Glutamatergic neuron (in vitro differentiated cells): ENCODE measurements around the gene BMPR2. TPM values are rescaled to one million over a fixed set of nuclear protein-coding genes. Genes with fewer than 3 reads are reported as not detected.

ENCODE experiments used
- DNase-seq: peaks from one replicate; pipeline ENCODE4 v3.0.0; 2022
- H3K27ac Mint-ChIP-seq: one replicate; pipeline ENCODE4 v1.8.0; 2020; ENCODE audit warnings: mild to moderate bottlenecking, mixed read lengths, inconsistent platforms; ENCODE audit not compliant: unreplicated experiment
- H3K27me3 Mint-ChIP-seq: one replicate; pipeline ENCODE4 v1.8.0; 2020; ENCODE audit warnings: mild to moderate bottlenecking, moderate library complexity, mixed read lengths, inconsistent platforms; ENCODE audit not compliant: unreplicated experiment
- H3K36me3 Mint-ChIP-seq: one replicate; pipeline ENCODE4 v1.8.0; 2020; ENCODE audit warnings: mild to moderate bottlenecking, mixed read lengths, inconsistent platforms; ENCODE audit not compliant: unreplicated experiment
- H3K4me1 Mint-ChIP-seq: one replicate; pipeline ENCODE4 v1.8.0; 2020; ENCODE audit warnings: mild to moderate bottlenecking, low read depth, mixed read lengths, inconsistent platforms; ENCODE audit not compliant: unreplicated experiment
- H3K4me3 Mint-ChIP-seq: one replicate; pipeline ENCODE4 v1.8.0; 2020; ENCODE audit warnings: mild to moderate bottlenecking, mixed read lengths, inconsistent platforms; ENCODE audit not compliant: unreplicated experiment
- H3K9me3 Mint-ChIP-seq: one replicate; pipeline ENCODE4 v1.8.0; 2020; ENCODE audit warnings: mild to moderate bottlenecking, moderate library complexity, mixed read lengths, inconsistent platforms; ENCODE audit not compliant: unreplicated experiment
- CTCF ChIP-seq: fragments of 200-600 bp; sonication (generic); IDR thresholded peaks from one replicate; pipeline ENCODE4 v1.5.0; 2021; ENCODE audit not compliant: partially characterized antibody, unreplicated experiment
- total RNA-seq: library from RNA; stranded (reverse); fragmentation: NEBNext Ultra II Directional; extraction: Animal tissue kit (Norgen Biotek cat#: 25700); gene quantifications from one replicate; pipeline ENCODE4 v1.2.1, GENCODE V29; 2021; ENCODE audit not compliant: unreplicated experiment

BMPR2 gene
- total RNA-seq, 1 donor from 2014 or later, result 95.0 TPM

GRCh38 chr2:202375033-202375608 is 1.0 kb upstream of the BMPR2 start:
- TF ChIP-seq CTCF, result no peak
- Mint-ChIP-seq H3K4me3 (peak overlapping the region; percentile 99), H3K27ac (peak overlapping the region; percentile 100), H3K9me3 (peaks cover 22% of the 10 kb centered on the region), H3K36me3 (no peaks in the 10 kb centered on the region), H3K4me1 (peaks cover 14% of the 10 kb centered on the region), H3K27me3 (peaks cover 21% of the 10 kb centered on the region)
- peak; percentile 72 for DNase-seq

- peaks cover 21% of the 10 kb centered on the region for H3K27me3 Mint-ChIP-seq
These were observed 506 bp downstream of the BMPR2 start for GRCh38 chr2:202376460-202377206.

DNA sequence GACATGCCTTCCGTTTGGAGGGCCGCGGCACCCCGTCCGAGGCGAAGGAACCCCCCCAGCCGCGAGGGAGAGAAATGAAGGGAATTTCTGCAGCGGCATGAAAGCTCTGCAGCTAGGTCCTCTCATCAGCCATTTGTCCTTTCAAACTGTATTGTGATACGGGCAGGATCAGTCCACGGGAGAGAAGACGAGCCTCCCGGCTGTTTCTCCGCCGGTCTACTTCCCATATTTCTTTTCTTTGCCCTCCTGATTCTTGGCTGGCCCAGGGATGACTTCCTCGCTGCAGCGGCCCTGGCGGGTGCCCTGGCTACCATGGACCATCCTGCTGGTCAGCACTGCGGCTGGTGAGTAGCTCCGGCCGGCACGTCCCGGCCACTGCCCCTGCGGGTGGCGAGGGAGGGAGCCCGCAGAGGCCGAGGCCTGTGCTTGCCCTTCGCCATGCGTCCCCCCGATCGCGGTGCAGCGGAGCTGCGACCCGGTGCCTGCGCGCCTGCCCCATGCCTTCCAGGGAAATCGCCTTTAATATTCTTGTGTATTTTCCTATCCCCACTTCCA is 1.2 kb downstream of the BMPR2 start:
- Mint-ChIP-seq H3K27me3 (peaks cover 21% of the 10 kb centered on the region), H3K4me1 (peaks cover 20% of the 10 kb centered on the region), H3K36me3 (no peaks in the 10 kb centered on the region), H3K9me3 (peaks cover 22% of the 10 kb centered on the region), H3K4me3 (peak overlapping the region; percentile 87), H3K27ac (peak overlapping the region; percentile 96)
- DNase-seq, result peak; percentile 61
- no peak for TF ChIP-seq CTCF

More at GRCh38 chr2:202376460-202377206, 506 bp downstream of the BMPR2 start:
- TF ChIP-seq CTCF, result no peak
- Mint-ChIP-seq H3K36me3 (no peaks in the 10 kb centered on the region), H3K4me1 (peaks cover 20% of the 10 kb centered on the region), H3K27ac (peak overlapping the region; percentile 96), H3K4me3 (peak overlapping the region; percentile 87), H3K9me3 (peaks cover 22% of the 10 kb centered on the region)
- peak; percentile 65 for DNase-seq

GRCh38 chr2:202378001-202378400 is 1.9 kb downstream of the BMPR2 start:
- Mint-ChIP-seq H3K4me1 (peaks cover 20% of the 10 kb centered on the region), H3K27me3 (peaks cover 21% of the 10 kb centered on the region), H3K9me3 (peaks cover 22% of the 10 kb centered on the region), H3K36me3 (no peaks in the 10 kb centered on the region), H3K27ac (peak overlapping the region; percentile 96), H3K4me3 (peak overlapping the region; percentile 87)
- no peak for DNase-seq
- no peak for TF ChIP-seq CTCF
